Right renal cortex interstitium (tissue), 3 donors: Measurements from ENCODE around the gene TMEM200C. TPM values are rescaled to one million over a fixed set of nuclear protein-coding genes. Genes with fewer than 3 reads are reported as not detected.

ENCODE experiments used
- DNase-seq, 3 donors: peaks; one replicate each; pipeline ENCODE4 v3.0.0-alpha.2; 2013; ENCODE audit warnings: low read depth in 3 of 3, low spot score in 2 of 3
- polyA plus RNA-seq, 3 donors: library from polyadenylated mRNA; unstranded; fragments of 120-200 nt; gene quantifications; one replicate each; pipeline ENCODE4 v1.2.1, GENCODE V29; 2013; ENCODE audit not compliant: insufficient read length in 3 of 3

Gene TMEM200C
- polyA plus RNA-seq, 3 donors, result 0.98 to 1.2 (median 1.1) TPM

DNA sequence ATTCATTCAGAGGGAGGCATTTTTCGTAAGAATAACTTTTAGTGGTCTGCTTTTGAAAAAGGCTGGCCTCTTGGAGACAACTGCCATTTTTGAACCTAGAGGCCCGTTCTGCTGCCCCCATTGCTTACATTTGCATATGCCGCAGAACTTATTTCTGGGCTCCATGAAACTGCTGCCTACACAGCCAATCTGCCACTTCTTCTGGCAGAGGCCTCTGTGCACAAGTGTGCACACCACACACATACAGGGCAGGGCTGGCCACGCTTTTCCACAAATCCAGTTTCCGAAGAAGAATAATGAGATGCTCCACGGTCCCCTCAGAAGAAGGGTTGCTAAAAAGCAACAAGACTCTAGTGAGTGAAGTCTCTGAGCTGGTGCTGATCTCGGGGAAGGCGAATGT lies 56.2 kb downstream of the TMEM200C start:
- DNase-seq, result no peak
